PC-3 (cell line): Measurements from ENCODE around the gene GRIP1.

Experiments
- EZH2 ChIP-seq: fragments of 300-600 bp; sonication (generic); IDR thresholded peaks from one replicate; pipeline ENCODE4 v1.6.1; 2017; ENCODE audit warnings: antibody characterized with exemption, mild to moderate bottlenecking, low read length; ENCODE audit not compliant: unreplicated experiment
- TF ChIP-seq, protein P1 (sequence below): fragments of 300-600 bp; sonication (generic); conservative IDR thresholded peaks from 2 replicates; pipeline ENCODE4 v1.5.1; 2017; ENCODE audit warnings: antibody characterized with exemption, low read depth, mild to moderate bottlenecking, low read length

GRCh38 chr12:66636771-66637170 is 42.1 kb downstream of the GRIP1 start:
- TF ChIP-seq, protein P1, sequence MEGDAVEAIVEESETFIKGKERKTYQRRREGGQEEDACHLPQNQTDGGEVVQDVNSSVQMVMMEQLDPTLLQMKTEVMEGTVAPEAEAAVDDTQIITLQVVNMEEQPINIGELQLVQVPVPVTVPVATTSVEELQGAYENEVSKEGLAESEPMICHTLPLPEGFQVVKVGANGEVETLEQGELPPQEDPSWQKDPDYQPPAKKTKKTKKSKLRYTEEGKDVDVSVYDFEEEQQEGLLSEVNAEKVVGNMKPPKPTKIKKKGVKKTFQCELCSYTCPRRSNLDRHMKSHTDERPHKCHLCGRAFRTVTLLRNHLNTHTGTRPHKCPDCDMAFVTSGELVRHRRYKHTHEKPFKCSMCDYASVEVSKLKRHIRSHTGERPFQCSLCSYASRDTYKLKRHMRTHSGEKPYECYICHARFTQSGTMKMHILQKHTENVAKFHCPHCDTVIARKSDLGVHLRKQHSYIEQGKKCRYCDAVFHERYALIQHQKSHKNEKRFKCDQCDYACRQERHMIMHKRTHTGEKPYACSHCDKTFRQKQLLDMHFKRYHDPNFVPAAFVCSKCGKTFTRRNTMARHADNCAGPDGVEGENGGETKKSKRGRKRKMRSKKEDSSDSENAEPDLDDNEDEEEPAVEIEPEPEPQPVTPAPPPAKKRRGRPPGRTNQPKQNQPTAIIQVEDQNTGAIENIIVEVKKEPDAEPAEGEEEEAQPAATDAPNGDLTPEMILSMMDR = no peak
- no peak for TF ChIP-seq EZH2
